Tibial nerve (tissue), 4 donors: ENCODE results near the gene AGTRAP. TPM values are rescaled to one million over a fixed set of nuclear protein-coding genes. Genes with fewer than 3 reads are reported as not detected.

Experiments used
- DNase-seq, 2 donors: peaks; one replicate each; pipeline ENCODE4 v3.0.0-alpha.2; 2019; ENCODE audit warnings: low spot score in 2 of 2
- H3K27ac ChIP-seq, 4 donors: fragments of 200-600 bp; sonication (generic) in 3 of 4; one replicate each; pipeline ENCODE4 v1.5.1; 2017 to 2019; ENCODE audit warnings: mild to moderate bottlenecking in 1 of 4
- H3K27me3 ChIP-seq, 2 donors: fragments of 200-600 bp; sonication (generic) in 1 of 2; one replicate each; pipeline versions ENCODE4 v1.5.1 to v1.6.0; 2017 to 2019
- H3K36me3 ChIP-seq, 3 donors: fragments of 200-600 bp; sonication (generic); one replicate each; pipeline ENCODE4 v1.5.1; 2018 to 2019
- H3K4me1 ChIP-seq, 4 donors: fragments of 200-600 bp; sonication (generic) in 3 of 4; one replicate each; pipeline ENCODE4 v1.5.1; 2017 to 2019
- H3K4me3 ChIP-seq, 4 donors: fragments of 200-600 bp; sonication (generic) in 3 of 4; one replicate each; pipeline ENCODE4 v1.5.1; 2017 to 2019; ENCODE audit warnings: mild to moderate bottlenecking in 1 of 4, moderate library complexity in 1 of 4
- H3K9me3 ChIP-seq, 4 donors: fragments of 200-600 bp; sonication (generic) in 3 of 4; one replicate each; pipeline ENCODE4 v1.5.1; 2017 to 2019
- CTCF ChIP-seq, 5 experiments: fragments of 200-600 bp in 3 of 5; fragments of 450-650 bp in 2 of 5; sonication (generic) in 3 of 5; IDR thresholded peaks; one replicate each; pipeline ENCODE4 v1.5.1; 2016 to 2019; ENCODE audit warnings: antibody characterized with exemption in 5 of 5, mild to moderate bottlenecking in 3 of 5, moderate library complexity in 2 of 5
- EP300 ChIP-seq, 2 donors: sonication (generic); formaldehyde crosslinking; IDR thresholded peaks; one replicate each; pipeline ENCODE4 v1.6.1; 2017; ENCODE audit warnings: antibody characterized with exemption in 2 of 2, mild to moderate bottlenecking in 1 of 2
- POLR2A ChIP-seq, 2 donors: fragments of 450-650 bp; IDR thresholded peaks; one replicate each; pipeline ENCODE4 v1.6.1; 2017; ENCODE audit warnings: antibody characterized with exemption in 2 of 2, mild to moderate bottlenecking in 2 of 2, moderate library complexity in 2 of 2
- WGBS, 2 donors: methylation state at CpG; one replicate each; pipeline ENCODE4 v1.1.5; 2018; 5-methylcytosine and 5-hydroxymethylcytosine counted together
- total RNA-seq, 4 donors: library from RNA; depleted of rRNA; stranded (reverse); fragments of >200 nt; gene quantifications; one replicate each; pipeline ENCODE4 v1.1.0, GENCODE V29; 2016

Gene AGTRAP
- total RNA-seq, 4 donors from 2014 or later, result 35.6 to 118 (median 76.0) TPM

GRCh38 chr1:11788549-11789053 lies 52.7 kb downstream of the AGTRAP start:
- no peak for DNase-seq
- H3K27me3 ChIP-seq, result no peaks in the 10 kb centered on the region
- 80 to 85% methylated on average over 14 of the region's 14 CpGs for WGBS, 2 donors
- TF ChIP-seq EP300 (IDR thresholded peaks at IDR 0.05), result no peak
- no peak for TF ChIP-seq CTCF (IDR thresholded peaks at IDR 0.05)
- TF ChIP-seq POLR2A (IDR thresholded peaks at IDR 0.05), result no peak
- no peaks in the 10 kb centered on the region for H3K9me3 ChIP-seq
- H3K4me1 ChIP-seq, result peaks cover 0 to 87% (median 68%) of the 10 kb centered on the region in 4 donors
- peaks cover 0 to 31% (median 2%) of the 10 kb centered on the region in 3 donors for H3K36me3 ChIP-seq
- no peak overlapping the region for H3K4me3 ChIP-seq
- H3K27ac ChIP-seq, result peak overlapping the region; percentile 91 to 98 (median 94)

DNA sequence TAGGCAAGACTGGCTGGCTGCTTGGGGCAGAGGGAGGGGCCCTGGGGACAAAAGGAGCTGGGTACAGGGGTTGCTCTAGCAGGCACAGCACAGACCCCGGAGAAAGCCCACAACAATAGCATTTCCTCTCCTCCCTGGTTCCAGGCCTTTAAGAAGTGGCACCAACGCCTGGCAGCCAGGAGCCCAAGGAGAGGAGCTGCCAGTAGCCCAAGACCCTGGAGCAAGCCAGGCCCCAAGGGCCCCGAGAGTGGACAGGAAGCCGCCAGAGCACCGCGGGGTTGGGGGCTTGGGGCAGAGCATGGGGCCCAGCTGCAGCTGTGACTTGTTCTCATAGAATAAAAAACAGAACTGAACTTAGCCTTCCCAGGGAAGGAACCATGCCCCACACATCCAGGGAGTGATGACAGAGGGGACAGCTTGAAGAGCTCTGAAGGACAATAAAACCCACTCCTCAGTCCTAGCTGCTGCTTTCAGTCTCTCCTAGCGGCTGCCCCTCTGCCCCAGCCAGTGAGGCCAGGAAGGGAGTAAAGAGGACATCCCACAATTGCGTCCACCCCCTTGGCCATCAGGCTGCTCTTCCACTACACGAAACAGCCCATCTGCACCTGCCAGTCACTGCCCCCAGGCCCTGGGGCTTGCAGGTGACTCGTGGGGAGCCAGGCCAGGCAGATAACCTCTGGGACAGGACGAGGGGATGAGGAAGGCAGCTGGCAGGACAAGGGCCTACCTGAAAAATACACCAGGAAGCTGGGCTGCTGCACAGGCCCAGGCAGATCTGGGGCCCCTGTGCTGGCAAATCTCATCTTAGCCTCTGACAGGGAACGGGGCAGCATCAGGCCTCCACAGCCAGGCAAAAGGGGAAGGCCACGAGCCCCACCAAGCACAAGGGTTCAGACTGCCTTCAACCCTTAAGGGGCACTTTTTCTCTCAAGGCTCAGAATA lies 53.5 kb downstream of the AGTRAP start:
- no peaks in the 10 kb centered on the region for H3K9me3 ChIP-seq
- H3K36me3 ChIP-seq, result peaks cover 0 to 39% (median 6%) of the 10 kb centered on the region in 3 donors
- TF ChIP-seq POLR2A (IDR thresholded peaks at IDR 0.05) (no peak), EP300 (IDR thresholded peaks at IDR 0.05) (no peak), CTCF (IDR thresholded peaks at IDR 0.05) (no peak)
- H3K27ac ChIP-seq, result peak overlapping the region; percentile 91 to 98 (median 94)
- WGBS, 2 donors, result 48 to 60% methylated on average over 12 to 13 of the region's 13 CpGs
- H3K4me3 ChIP-seq, result no peak overlapping the region
- DNase-seq, result no peak
- no peaks in the 10 kb centered on the region for H3K27me3 ChIP-seq
- H3K4me1 ChIP-seq, result peaks cover 0 to 92% (median 67%) of the 10 kb centered on the region in 4 donors

GRCh38 chr1:11790101-11790879 lies 54.4 kb downstream of the AGTRAP start:
- H3K4me1 ChIP-seq, result peaks cover 0 to 92% (median 62%) of the 10 kb centered on the region in 4 donors
- H3K36me3 ChIP-seq, result peaks cover 0 to 48% (median 12%) of the 10 kb centered on the region in 3 donors
- no peak for DNase-seq
- peak overlapping the region; percentile 91 to 98 (median 94) for H3K27ac ChIP-seq
- 55 to 63% methylated on average over 17 to 20 of the region's 20 CpGs for WGBS, 2 donors
- TF ChIP-seq EP300 (IDR thresholded peaks at IDR 0.05), result no peak
- no peak for TF ChIP-seq CTCF (IDR thresholded peaks at IDR 0.05)
- no peak for TF ChIP-seq POLR2A (IDR thresholded peaks at IDR 0.05)
- no peaks in the 10 kb centered on the region for H3K9me3 ChIP-seq
- no peaks in the 10 kb centered on the region for H3K27me3 ChIP-seq
- no peak overlapping the region for H3K4me3 ChIP-seq

DNA sequence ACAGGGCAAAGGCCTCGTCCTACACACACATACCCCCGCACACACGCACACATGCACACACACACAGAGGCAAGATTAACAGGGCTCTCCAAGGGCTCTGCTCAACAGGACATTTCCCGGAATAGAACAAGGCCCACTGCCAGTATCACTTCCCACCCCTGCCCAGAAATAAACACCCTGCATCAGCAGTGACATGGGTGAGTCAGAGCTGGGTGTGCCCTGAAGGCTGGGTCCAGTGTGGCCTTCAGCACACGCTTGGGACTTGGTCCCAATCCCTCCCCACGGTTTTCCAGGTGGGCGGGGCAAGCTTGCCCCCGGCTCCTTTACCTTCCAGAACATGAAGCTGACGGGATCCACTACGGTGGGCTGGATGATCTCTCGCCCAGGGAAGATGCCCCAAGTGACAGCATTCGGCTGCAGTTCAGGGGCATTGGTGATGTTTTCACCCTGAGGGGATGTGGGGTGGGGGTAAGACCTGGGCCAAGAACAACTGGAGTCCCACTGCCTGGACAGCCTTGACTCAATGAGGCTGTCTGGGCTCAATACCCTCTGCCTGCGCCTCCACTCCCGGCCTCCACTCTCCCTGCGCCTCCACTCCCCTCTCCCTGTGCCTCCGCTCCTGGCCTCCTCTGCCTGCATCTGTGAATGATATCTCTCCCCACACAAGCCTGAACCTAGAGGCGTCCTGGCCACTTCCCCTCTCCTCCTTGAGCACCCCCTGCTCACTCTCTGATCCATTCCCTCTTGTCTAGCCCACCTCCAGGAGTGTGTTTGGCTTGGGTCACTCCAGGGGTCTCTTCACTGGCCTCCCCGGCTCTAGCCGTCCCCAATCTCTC lies 55.2 kb downstream of the AGTRAP start:
- no peaks in the 10 kb centered on the region for H3K9me3 ChIP-seq
- peak in 1 of 5 experiments; percentile 19 for TF ChIP-seq CTCF (IDR thresholded peaks at IDR 0.05)
- TF ChIP-seq POLR2A (IDR thresholded peaks at IDR 0.05), result peak; percentile 61 to 71
- TF ChIP-seq EP300 (IDR thresholded peaks at IDR 0.05), result peak; percentile 100
- H3K4me1 ChIP-seq, result peaks cover 0 to 92% (median 56%) of the 10 kb centered on the region in 4 donors
- no peak overlapping the region for H3K4me3 ChIP-seq
- 37 to 43% methylated on average over 19 of the region's 19 CpGs for WGBS, 2 donors
- DNase-seq, result peak; percentile 84 to 94
- H3K36me3 ChIP-seq, result peaks cover 0 to 56% (median 19%) of the 10 kb centered on the region in 3 donors
- peak overlapping the region; percentile 91 to 98 (median 94) for H3K27ac ChIP-seq
- H3K27me3 ChIP-seq, result no peaks in the 10 kb centered on the region
